T-cell (primary cell): Measurements from ENCODE around the gene ARHGEF6. TPM values are rescaled to one million over a fixed set of nuclear protein-coding genes. Genes with fewer than 3 reads are reported as not detected.
"Not testable (repeated sequence)": the region's sequence is repeated elsewhere in the genome, so short reads cannot be mapped to it uniquely, and the experiment has no call there.

ENCODE experiments used
- ATAC-seq, 4 experiments: fragments of 200-7000 bp in 3 of 4; fragments of 150-1000 bp in 1 of 4; cut with Tn5 transposase; replicated peaks in 1 of 4; 1 replicate in 3 of 4; 2 replicates in 1 of 4; pipeline ENCODE4 v1.10.0; 2021; ENCODE audit warnings: moderate library complexity in 3 of 4, mild to moderate bottlenecking in 2 of 4, moderate number of reproducible peaks in 1 of 4
- CTCF ChIA-PET, 2 donors: fragments of 300-600 bp; sonication (Branson Sonifier 250); formaldehyde crosslinking; loops; one replicate each; lab custom pipeline; 2022; ENCODE audit warnings: antibody characterized with exemption in 2 of 2; lab: Charles Lee
- POLR2A ChIA-PET, 2 donors: fragments of 300-600 bp; sonication (Branson Sonifier 250); formaldehyde crosslinking; loops; one replicate each; lab custom pipeline; 2022; ENCODE audit warnings: antibody characterized with exemption in 2 of 2; lab: Charles Lee
- DNase-seq, 35 experiments: peaks; one replicate each; pipeline versions ENCODE4 v3.0.0 to v3.0.0-alpha.2; 2013 to 2023
- H3K27ac ChIP-seq: one replicate; pipeline ENCODE4 v1.5.1; 2013; ENCODE audit warnings: low read length
- H3K27me3 ChIP-seq, 2 experiments: replicated peaks in 1 of 2; 1 replicate in 1 of 2; 2 replicates in 1 of 2; pipeline versions ENCODE4 v1.6.1 to v1.7.0; 2013; ENCODE audit warnings: low read length in 1 of 2, mixed read lengths in 1 of 2; ENCODE audit not compliant: control insufficient read depth in 2 of 2, insufficient read depth in 2 of 2; ENCODE audit errors: extremely low read depth in 1 of 2
- H3K36me3 ChIP-seq, 2 donors: 1 replicate in 1 of 2; 2 replicates in 1 of 2; pipeline versions ENCODE4 v1.6.1 to v1.7.0; 2013; ENCODE audit warnings: low read length in 1 of 2; ENCODE audit not compliant: control insufficient read depth in 2 of 2, insufficient read depth in 1 of 2; ENCODE audit errors: extremely low read depth in 1 of 2
- H3K4me1 ChIP-seq, 2 experiments: 1 replicate in 1 of 2; 2 replicates in 1 of 2; pipeline versions ENCODE4 v1.6.1 to v1.7.0; 2013; ENCODE audit warnings: low read length in 2 of 2, mixed read lengths in 1 of 2; ENCODE audit not compliant: insufficient read depth in 2 of 2, control insufficient read depth in 1 of 2; ENCODE audit errors: extremely low read depth in 1 of 2
- H3K4me3 ChIP-seq, 2 donors: 1 replicate in 1 of 2; 2 replicates in 1 of 2; pipeline versions ENCODE4 v1.5.1 to v1.7.0; 2013; ENCODE audit warnings: mild to moderate bottlenecking in 2 of 2, low read length in 1 of 2, moderate library complexity in 1 of 2; ENCODE audit not compliant: control insufficient read depth in 1 of 2; ENCODE audit errors: extremely low read depth in 1 of 2
- H3K9me3 ChIP-seq: 2 replicates; pipeline ENCODE4 v1.7.0; 2013
- H3K27ac Mint-ChIP-seq, 2 donors: one replicate each; pipeline ENCODE4 v1.8.0; 2020 to 2021; ENCODE audit warnings: mild to moderate bottlenecking in 2 of 2, mixed read lengths in 2 of 2
- H3K27me3 Mint-ChIP-seq, 2 donors: one replicate each; pipeline ENCODE4 v1.8.0; 2021 to 2022; ENCODE audit warnings: mixed read lengths in 2 of 2
- H3K36me3 Mint-ChIP-seq: one replicate; pipeline ENCODE4 v1.8.0; 2021; ENCODE audit warnings: mixed read lengths
- H3K4me1 Mint-ChIP-seq, 3 donors: one replicate each; pipeline ENCODE4 v1.8.0; 2020 to 2022; ENCODE audit warnings: mixed read lengths in 3 of 3, mild to moderate bottlenecking in 1 of 3
- H3K4me3 Mint-ChIP-seq, 3 donors: one replicate each; pipeline ENCODE4 v1.8.0; 2020 to 2022; ENCODE audit warnings: mild to moderate bottlenecking in 3 of 3, mixed read lengths in 3 of 3, moderate library complexity in 3 of 3
- H3K9me3 Mint-ChIP-seq, 3 donors: one replicate each; pipeline ENCODE4 v1.8.0; 2020 to 2022; ENCODE audit warnings: mixed read lengths in 3 of 3
- WGBS: methylation state at CpG from one replicate; pipeline ENCODE4 v1.1.5; 2013; ENCODE audit warnings: missing lambda C conversion rate; ENCODE audit not compliant: insufficient coverage; 5-methylcytosine and 5-hydroxymethylcytosine counted together
- total RNA-seq, 35 experiments: library from RNA in 6 of 35; stranded (reverse) in 6 of 35; fragments of 120-200 nt in 1 of 35; gene quantifications; one replicate each; pipeline versions ENCODE4 v1.2.1 to v1.2.4 and lab custom pipeline; 2013 to 2026

Gene ARHGEF6
- total RNA-seq, 5 donors from 2014 or later (not counting 1 experiment from before 2014, with no cell fraction given): 63.4 to 79.9 (median 72.9) TPM

DNA sequence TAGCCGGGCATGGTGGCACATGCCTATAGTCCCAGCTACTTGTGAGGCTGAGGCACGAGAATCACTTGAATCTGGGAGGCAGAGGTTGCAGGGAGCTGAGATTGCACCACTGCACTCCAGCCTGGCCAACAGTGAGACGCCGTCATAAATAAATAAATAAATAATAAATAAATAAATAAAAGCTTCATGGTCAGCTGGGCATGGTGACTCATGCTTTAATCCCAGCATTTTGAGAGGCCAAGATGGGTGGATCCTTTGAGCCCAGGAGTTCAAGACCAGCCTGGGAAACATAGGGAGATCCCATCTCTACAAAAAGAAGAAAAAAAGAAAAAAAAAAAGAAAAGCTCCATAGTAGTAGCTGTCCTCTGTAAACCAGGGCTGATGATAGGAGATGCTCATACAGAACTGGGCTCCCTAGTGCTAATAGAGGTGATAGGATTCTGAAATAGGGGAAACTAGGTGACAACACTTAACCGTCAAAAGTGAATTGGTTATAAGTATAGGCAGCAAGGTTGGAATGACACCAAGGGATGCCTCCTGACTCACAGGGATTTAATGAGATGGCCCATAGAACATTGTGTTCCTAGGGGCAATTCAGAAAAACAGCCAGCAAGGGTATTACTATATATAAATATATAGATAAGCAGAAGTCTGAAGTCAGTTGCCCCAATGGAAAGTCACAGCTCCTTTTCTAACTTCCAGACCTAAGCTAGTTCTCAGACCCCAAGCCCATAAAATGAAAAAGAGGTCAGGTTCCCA is 41.8 kb upstream of the ARHGEF6 start:
- Mint-ChIP-seq H3K4me1 (no peaks in the 10 kb centered on the region), H3K27ac (no peak overlapping the region), H3K4me3 (no peak overlapping the region), H3K36me3 (peaks cover 23% of the 10 kb centered on the region), H3K9me3 (no peaks in the 10 kb centered on the region), H3K27me3 (peaks cover 0 to 9% of the 10 kb centered on the region in 2 donors)
- ChIA-PET CTCF (interaction anchor here in 1 of 2 donors (0.5 kb wide), 1 partner anchor 37 kb away, joined by 3 read pairs; no protein-coding TSS in a partner anchor), POLR2A (interaction anchor here in 1 of 2 donors (0.6 kb wide), 1 partner anchor 112 kb away, joined by 3 read pairs; no protein-coding TSS in a partner anchor)
- ATAC-seq: no peak
- no CpG with 5 or more reads among the region's 5 CpGs for WGBS
- Histone ChIP-seq H3K27me3 (no peaks in the 10 kb centered on the region), H3K36me3 (no peaks in the 10 kb centered on the region), H3K27ac (no peak overlapping the region), H3K4me3 (no peak overlapping the region), H3K9me3 (no peaks in the 10 kb centered on the region), H3K4me1 (no peaks in the 10 kb centered on the region)
- no peak for DNase-seq

GRCh38 chrX:136819756-136820155 is 39.0 kb upstream of the ARHGEF6 start:
- peaks cover 21% of the 10 kb centered on the region for H3K36me3 Mint-ChIP-seq
- H3K36me3 ChIP-seq, CTCF ChIA-PET, H3K4me1 Mint-ChIP-seq, H3K27me3 Mint-ChIP-seq, H3K4me1 ChIP-seq, H3K27ac Mint-ChIP-seq, H3K27me3 ChIP-seq, ATAC-seq, H3K4me3 ChIP-seq, H3K27ac ChIP-seq, H3K9me3 Mint-ChIP-seq, H3K4me3 Mint-ChIP-seq, DNase-seq, H3K9me3 ChIP-seq, POLR2A ChIA-PET: not testable (repeated sequence)
- 100% methylated on average over 1 of the region's 9 CpGs for WGBS

- no peak overlapping the region for H3K4me3 ChIP-seq
- no peaks in the 10 kb centered on the region for H3K27me3 ChIP-seq
- 100% methylated on average over 1 of the region's 5 CpGs for WGBS
- no peak overlapping the region for H3K4me3 Mint-ChIP-seq
- H3K27ac Mint-ChIP-seq: no peak overlapping the region
- POLR2A ChIA-PET: no interaction called here
- no peaks in the 10 kb centered on the region for H3K36me3 ChIP-seq
- no peaks in the 10 kb centered on the region for H3K9me3 Mint-ChIP-seq
- H3K36me3 Mint-ChIP-seq: peaks cover 21% of the 10 kb centered on the region
- no peaks in the 10 kb centered on the region for H3K4me1 ChIP-seq
- DNase-seq: no peak
- peaks cover 0 to 9% of the 10 kb centered on the region in 2 donors for H3K27me3 Mint-ChIP-seq
- H3K9me3 ChIP-seq: no peaks in the 10 kb centered on the region
- no peaks in the 10 kb centered on the region for H3K4me1 Mint-ChIP-seq
- ATAC-seq: no peak
- no peak overlapping the region for H3K27ac ChIP-seq
- CTCF ChIA-PET: no interaction called here
Observed at GRCh38 chrX:136819031-136819703, 38.4 kb upstream of the ARHGEF6 start.

GRCh38 chrX:136816975-136817374 is 36.2 kb upstream of the ARHGEF6 start:
- ChIA-PET CTCF (no interaction called here), POLR2A (no interaction called here)
- ATAC-seq (no peak), DNase-seq (no peak)
- WGBS: no CpG with 5 or more reads among the region's 3 CpGs
- no peaks in the 10 kb centered on the region for H3K27me3 ChIP-seq
- Mint-ChIP-seq H3K4me3 (no peak overlapping the region), H3K9me3 (no peaks in the 10 kb centered on the region), H3K27ac (no peak overlapping the region), H3K36me3 (peaks cover 21% of the 10 kb centered on the region), H3K27me3 (peaks cover 0 to 8% of the 10 kb centered on the region in 2 donors), H3K4me1 (no peaks in the 10 kb centered on the region)
- no peaks in the 10 kb centered on the region for H3K9me3 ChIP-seq
- no peak overlapping the region for H3K4me3 ChIP-seq
- H3K36me3 ChIP-seq: no peaks in the 10 kb centered on the region
- H3K4me1 ChIP-seq: no peaks in the 10 kb centered on the region
- no peak overlapping the region for H3K27ac ChIP-seq

DNA sequence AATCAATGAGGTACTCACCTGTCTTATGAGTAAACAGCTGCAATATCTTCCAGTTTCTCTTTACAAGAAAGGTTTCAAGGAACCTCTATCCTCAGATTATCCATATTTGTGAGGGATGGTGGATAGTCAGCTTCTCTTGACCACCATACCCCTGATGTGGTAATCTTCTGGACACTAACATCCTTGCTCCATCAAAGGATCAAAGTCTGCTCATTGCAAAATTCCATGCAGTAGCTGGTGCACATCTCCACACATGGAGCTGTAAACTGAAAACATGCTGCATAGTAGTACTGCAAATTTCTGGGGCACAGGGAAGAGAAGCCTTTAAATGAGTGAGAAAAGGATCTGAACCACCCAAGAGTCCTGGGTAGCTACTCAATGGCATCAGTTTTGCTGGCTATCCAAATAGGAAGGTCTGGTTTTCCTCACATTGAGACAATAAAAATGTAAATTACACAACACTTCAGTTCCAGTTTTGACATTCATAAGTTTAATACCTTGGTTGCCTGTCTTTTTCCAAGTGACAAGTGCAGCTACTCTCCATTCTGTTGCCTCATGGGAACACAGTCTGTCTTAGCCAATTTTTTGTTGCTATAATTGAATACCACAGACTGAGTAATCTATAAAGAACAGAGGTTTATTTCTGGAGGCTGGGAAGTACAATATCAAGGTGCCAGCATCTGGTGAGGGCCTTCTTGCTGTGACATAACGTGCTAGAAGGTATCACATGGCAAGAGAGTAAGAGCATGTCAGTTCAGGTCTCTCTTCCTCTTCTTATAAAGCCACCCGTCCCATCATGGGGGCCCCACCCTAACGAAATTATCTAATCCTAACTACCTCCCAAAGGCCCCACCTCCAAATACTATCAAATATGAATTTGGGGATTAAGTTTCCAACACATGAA is 34.4 kb upstream of the ARHGEF6 start:
- DNase-seq (no peak), ATAC-seq (no peak)
- Histone ChIP-seq H3K36me3 (no peaks in the 10 kb centered on the region), H3K27me3 (no peaks in the 10 kb centered on the region), H3K9me3 (no peaks in the 10 kb centered on the region), H3K4me3 (no peak overlapping the region), H3K4me1 (no peaks in the 10 kb centered on the region), H3K27ac (no peak overlapping the region)
- Mint-ChIP-seq H3K4me3 (no peak overlapping the region), H3K4me1 (peaks cover 9% of the 10 kb centered on the region in 3 donors), H3K27me3 (no peaks in the 10 kb centered on the region), H3K27ac (no peak overlapping the region), H3K36me3 (peaks cover 12% of the 10 kb centered on the region), H3K9me3 (no peaks in the 10 kb centered on the region)
- WGBS: no CpG with 5 or more reads among the region's 3 CpGs
- ChIA-PET POLR2A (no interaction called here), CTCF (no interaction called here)

GRCh38 chrX:136812286-136812685 is 31.6 kb upstream of the ARHGEF6 start:
- H3K4me1 Mint-ChIP-seq: peaks cover 9 to 10% (median 9%) of the 10 kb centered on the region in 3 donors
- H3K4me3 Mint-ChIP-seq: no peak overlapping the region
- no peak for ATAC-seq
- Histone ChIP-seq H3K27me3 (no peaks in the 10 kb centered on the region), H3K4me1 (no peaks in the 10 kb centered on the region), H3K36me3 (no peaks in the 10 kb centered on the region), H3K27ac (no peak overlapping the region), H3K9me3 (no peaks in the 10 kb centered on the region), H3K4me3 (no peak overlapping the region)
- no peak for DNase-seq
- ChIA-PET CTCF (no interaction called here), POLR2A (no interaction called here)
- no peaks in the 10 kb centered on the region for H3K9me3 Mint-ChIP-seq
- WGBS: no CpG with 5 or more reads among the region's 1 CpG
- peaks cover 8% of the 10 kb centered on the region for H3K36me3 Mint-ChIP-seq
- no peak overlapping the region for H3K27ac Mint-ChIP-seq
- H3K27me3 Mint-ChIP-seq: no peaks in the 10 kb centered on the region
